RPMI8226 (cell line): Measurements from ENCODE around the gene MALAT1.
"Not testable (repeated sequence)": the region's sequence is repeated elsewhere in the genome, so short reads cannot be mapped to it uniquely, and the experiment has no call there.

ENCODE experiments used
- DNase-seq: peaks from one replicate; pipeline ENCODE4 v3.0.0-alpha.2; 2015

MALAT1 gene

GRCh38 chr11:65522718-65523630 lies 24.1 kb downstream of the MALAT1 start:
- DNase-seq: not testable (repeated sequence)

GRCh38 chr11:65523631-65523968 lies 24.8 kb downstream of the MALAT1 start:
- DNase-seq: not testable (repeated sequence)

GRCh38 chr11:65524014-65524740 lies 25.3 kb downstream of the MALAT1 start:
- DNase-seq: no peak

- DNase-seq: peak; percentile 80
Measured at GRCh38 chr11:65524741-65525545, 26.1 kb downstream of the MALAT1 start, which contains the start of gene SCYL1. Gene SCYL1 (plus strand): TSS chr11:65525083. CDS start chr11:65525154, 71 bp downstream.

- DNase-seq: no peak
Measured at GRCh38 chr11:65525546-65526480, 27.0 kb downstream of the MALAT1 start.

GRCh38 chr11:65526744-65527143 lies 27.9 kb downstream of the MALAT1 start:
- DNase-seq: no peak

GRCh38 chr11:65528819-65529350 lies 30.0 kb downstream of the MALAT1 start:
- DNase-seq: no peak

- no peak for DNase-seq
Measured at GRCh38 chr11:65529475-65530156, 30.8 kb downstream of the MALAT1 start.

- DNase-seq: peak; percentile 39
Measured at GRCh38 chr11:65530157-65530496, 31.3 kb downstream of the MALAT1 start.

GRCh38 chr11:65532388-65533064 lies 33.7 kb downstream of the MALAT1 start:
- no peak for DNase-seq

- DNase-seq: no peak
Measured at GRCh38 chr11:65535102-65535501, 36.3 kb downstream of the MALAT1 start.

- no peak for DNase-seq
Measured at GRCh38 chr11:65536412-65537295, 37.8 kb downstream of the MALAT1 start.

- DNase-seq: no peak
Measured at GRCh38 chr11:65537296-65537597, 38.4 kb downstream of the MALAT1 start.

- DNase-seq: no peak
Measured at GRCh38 chr11:65537620-65538231, 38.9 kb downstream of the MALAT1 start.

GRCh38 chr11:65538232-65538914 lies 39.5 kb downstream of the MALAT1 start:
- no peak for DNase-seq

- no peak for DNase-seq
Measured at GRCh38 chr11:65538915-65539743, 40.3 kb downstream of the MALAT1 start.

- peak; percentile 95 for DNase-seq
Measured at GRCh38 chr11:65539744-65540289, 41.0 kb downstream of the MALAT1 start.
